ENCODE results near the gene NFYC. TPM values are rescaled to one million over a fixed set of nuclear protein-coding genes. Genes with fewer than 3 reads are reported as not detected.

NFYC gene
- total RNA-seq, 1 donor from 2014 or later, result 67.2 TPM

DNA sequence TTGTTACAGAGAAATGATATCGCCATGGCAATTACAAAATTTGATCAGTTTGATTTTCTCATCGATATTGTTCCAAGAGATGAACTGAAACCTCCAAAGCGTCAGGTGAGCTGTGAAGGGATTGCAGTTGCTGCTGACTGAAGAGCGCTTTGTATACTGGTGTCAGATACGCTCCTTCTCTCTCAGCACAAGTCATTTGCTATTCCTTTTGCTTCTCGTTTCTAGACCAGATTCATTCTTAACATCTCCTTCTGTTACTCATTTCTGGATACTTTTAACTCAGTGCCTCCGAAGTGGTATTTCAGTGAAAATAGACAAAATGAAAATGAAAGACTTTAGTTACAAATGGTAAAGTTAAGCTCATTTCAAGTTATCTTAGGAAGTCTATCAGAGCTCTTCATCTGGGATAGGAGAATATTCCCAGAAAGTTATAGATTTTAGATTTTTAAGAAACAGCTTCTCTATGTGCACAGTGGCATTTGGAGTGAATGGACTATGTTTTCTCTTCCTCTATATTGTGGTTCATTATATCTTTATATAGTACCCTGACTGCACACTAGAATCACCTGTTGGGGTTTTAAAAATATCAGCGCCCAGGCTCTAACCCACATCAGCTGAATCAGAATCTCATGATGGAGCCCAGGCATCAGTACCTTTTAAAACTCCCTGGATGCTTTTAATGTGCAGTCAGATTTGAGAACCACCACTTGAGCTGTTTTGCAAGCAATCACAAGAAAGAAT lies 61.8 kb downstream of the NFYC start:
- no peaks in the 10 kb centered on the region for H3K4me1 Mint-ChIP-seq
- DNase-seq (ENCODE audit: low read depth, low spot score), result no peak
- no peaks in the 10 kb centered on the region for H3K27me3 Mint-ChIP-seq (ENCODE audit: low read depth)
- peaks cover 4% of the 10 kb centered on the region for H3K36me3 Mint-ChIP-seq (ENCODE audit: low read depth)
- no peak for TF ChIP-seq CTCF (conservative IDR thresholded peaks at IDR 0.05)
- no peak overlapping the region for H3K27ac Mint-ChIP-seq (ENCODE audit: unreplicated experiment)
- no peak overlapping the region for H3K4me3 Mint-ChIP-seq
- H3K9me3 Mint-ChIP-seq, result no peaks in the 10 kb centered on the region

GRCh38 chr1:40754201-40754600 lies 62.7 kb downstream of the NFYC start:
- peaks cover 6% of the 10 kb centered on the region for H3K36me3 Mint-ChIP-seq (ENCODE audit: low read depth)
- no peaks in the 10 kb centered on the region for H3K27me3 Mint-ChIP-seq (ENCODE audit: low read depth)
- no peaks in the 10 kb centered on the region for H3K9me3 Mint-ChIP-seq
- no peaks in the 10 kb centered on the region for H3K4me1 Mint-ChIP-seq
- H3K4me3 Mint-ChIP-seq, result no peak overlapping the region
- H3K27ac Mint-ChIP-seq (ENCODE audit: unreplicated experiment), result no peak overlapping the region
- TF ChIP-seq CTCF (conservative IDR thresholded peaks at IDR 0.05), result no peak
- DNase-seq (ENCODE audit: low read depth, low spot score), result no peak

DNA sequence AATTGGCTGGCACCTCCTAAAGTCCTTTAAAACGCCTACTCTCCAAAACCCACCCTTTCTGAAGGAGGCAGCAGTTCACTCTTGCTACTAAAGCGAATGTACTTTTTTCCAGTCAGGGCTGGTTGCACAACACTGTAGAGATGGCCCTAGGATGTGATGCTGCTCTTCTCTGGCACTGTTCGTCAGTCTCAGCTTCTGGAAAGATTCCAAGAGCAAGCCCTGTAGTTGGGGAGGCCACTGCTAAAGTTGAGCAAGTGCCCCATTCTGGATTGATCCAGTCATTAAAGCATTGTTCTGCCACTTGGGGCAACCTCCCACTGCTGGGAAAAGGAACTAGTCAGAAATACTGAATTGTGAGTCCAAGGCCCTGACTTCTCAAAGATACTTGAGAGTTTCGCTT lies 63.6 kb downstream of the NFYC start:
- Mint-ChIP-seq H3K9me3 (no peaks in the 10 kb centered on the region), H3K27ac (ENCODE audit: unreplicated experiment) (no peak overlapping the region), H3K36me3 (ENCODE audit: low read depth) (peaks cover 7% of the 10 kb centered on the region), H3K4me1 (no peaks in the 10 kb centered on the region), H3K27me3 (ENCODE audit: low read depth) (no peaks in the 10 kb centered on the region), H3K4me3 (no peak overlapping the region)
- no peak for TF ChIP-seq CTCF (conservative IDR thresholded peaks at IDR 0.05)
- DNase-seq (ENCODE audit: low read depth, low spot score), result no peak

DNA sequence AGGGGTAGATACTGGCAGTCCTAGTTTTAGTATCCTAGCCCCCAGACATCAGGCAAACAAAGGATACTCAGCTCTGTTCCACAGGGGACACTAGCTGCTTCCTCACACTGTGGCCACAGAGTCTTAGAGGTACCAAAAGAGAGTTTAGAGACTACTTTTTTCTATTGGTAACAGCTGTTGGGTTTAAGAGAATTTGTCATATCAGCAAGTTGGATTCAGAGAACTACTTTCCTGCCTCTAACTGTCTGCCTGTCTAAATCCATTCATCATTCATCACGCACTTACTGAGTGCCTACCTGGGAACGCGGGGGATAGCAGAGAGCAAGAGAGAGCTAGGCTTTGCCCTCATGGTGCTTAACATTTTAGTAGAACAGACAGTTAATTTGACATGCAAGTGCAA lies 65.0 kb downstream of the NFYC start:
- Mint-ChIP-seq H3K4me3 (no peak overlapping the region), H3K27me3 (ENCODE audit: low read depth) (no peaks in the 10 kb centered on the region), H3K36me3 (ENCODE audit: low read depth) (peaks cover 7% of the 10 kb centered on the region), H3K27ac (ENCODE audit: unreplicated experiment) (no peak overlapping the region), H3K4me1 (no peaks in the 10 kb centered on the region), H3K9me3 (no peaks in the 10 kb centered on the region)
- DNase-seq (ENCODE audit: low read depth, low spot score), result no peak
- TF ChIP-seq CTCF (conservative IDR thresholded peaks at IDR 0.05), result no peak

DNA sequence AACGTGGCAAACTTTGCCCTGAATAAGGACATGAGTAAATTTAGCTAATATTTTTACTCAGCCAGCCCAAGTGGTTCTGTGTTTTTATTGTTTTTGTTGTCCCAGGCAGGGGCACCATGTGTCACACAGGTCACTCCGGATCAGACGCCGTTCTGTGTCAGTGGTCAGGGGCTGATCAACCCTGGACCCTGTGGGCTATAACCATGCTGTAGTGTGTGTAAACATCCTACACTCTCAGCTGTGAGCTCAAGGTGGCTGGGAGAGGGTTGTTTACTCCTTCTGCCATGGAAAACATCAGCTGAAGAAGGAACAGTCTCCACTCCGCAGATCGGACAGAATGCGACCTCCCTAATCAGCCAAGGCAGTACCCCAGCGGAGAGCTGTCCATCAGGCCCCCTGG lies 65.6 kb downstream of the NFYC start:
- no peaks in the 10 kb centered on the region for H3K4me1 Mint-ChIP-seq
- DNase-seq (ENCODE audit: low read depth, low spot score), result no peak
- no peak for TF ChIP-seq CTCF (conservative IDR thresholded peaks at IDR 0.05)
- peaks cover 7% of the 10 kb centered on the region for H3K36me3 Mint-ChIP-seq (ENCODE audit: low read depth)
- no peak overlapping the region for H3K27ac Mint-ChIP-seq (ENCODE audit: unreplicated experiment)
- H3K27me3 Mint-ChIP-seq (ENCODE audit: low read depth), result no peaks in the 10 kb centered on the region
- no peak overlapping the region for H3K4me3 Mint-ChIP-seq
- no peaks in the 10 kb centered on the region for H3K9me3 Mint-ChIP-seq

Data from neural crest cell (in vitro differentiated cells).